GM12892 (cell line): ENCODE measurements around the gene MYH14.

Experiments used
- POLR2A ChIP-seq: IDR thresholded peaks from 2 replicates; pipeline ENCODE4 v1.6.1; 2011; ENCODE audit warnings: low read depth, low read length, control low read depth
- POLR2AphosphoS5 ChIP-seq: IDR thresholded peaks from 2 replicates; pipeline ENCODE4 v1.6.1; 2011; ENCODE audit warnings: low read depth, low read length, control low read depth

DNA sequence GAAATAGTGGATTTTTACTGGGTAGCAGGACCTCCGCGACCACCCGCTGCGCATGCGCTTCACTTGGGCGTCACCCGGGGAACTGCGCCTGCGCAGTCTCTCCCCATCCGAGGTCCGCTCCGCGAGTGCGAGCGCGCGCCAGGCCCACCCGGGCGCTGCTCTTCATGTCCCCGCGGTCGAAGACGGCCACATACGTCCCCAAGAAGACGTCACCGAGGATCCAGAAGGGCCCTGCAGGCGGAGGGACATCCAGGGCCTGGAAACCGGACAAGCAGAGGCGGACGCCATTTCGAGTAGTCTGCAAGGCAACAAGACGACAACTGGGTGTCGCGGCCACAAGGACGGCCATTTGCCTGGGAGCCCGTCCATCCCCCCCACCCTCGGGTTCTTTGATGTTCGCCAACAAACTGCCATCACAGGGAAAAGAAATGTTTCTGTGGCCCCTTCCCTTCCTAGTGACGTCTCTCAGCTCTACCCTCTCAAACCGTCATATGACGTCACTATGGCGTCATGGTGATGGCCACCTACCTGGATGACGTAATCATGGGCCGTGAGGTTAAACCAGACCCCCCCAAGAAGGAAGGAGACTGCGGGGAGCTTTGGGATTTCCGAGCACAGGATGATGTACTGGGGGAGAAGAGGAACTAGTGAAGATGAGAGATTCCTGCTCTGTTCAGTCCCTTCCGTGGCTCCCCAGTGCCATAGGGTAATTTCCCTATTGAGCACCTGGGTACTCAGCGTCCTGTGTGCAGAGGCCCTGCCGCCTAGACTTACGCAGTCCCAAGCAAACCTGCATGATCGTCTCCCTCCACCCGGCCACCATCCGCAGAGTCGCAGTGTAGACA is 155.3 kb downstream of the MYH14 start:
- TF ChIP-seq POLR2AphosphoS5 (peak; percentile 62; the same call in 1 of the 2 replicates), POLR2A (peak; percentile 74)
